Measurements from ENCODE around the gene MED12L. TPM values are rescaled to one million over a fixed set of nuclear protein-coding genes. Genes with fewer than 3 reads are reported as not detected.

Gene MED12L
- total RNA-seq, 6 donors from 2014 or later = 0.27 to 1.5 (median 0.31) TPM; not detected in 2

GRCh38 chr3:151452841-151453240 lies 367.4 kb downstream of the MED12L start:
- ATAC-seq (ENCODE audit: low FRiP score in 2 of 2) (peak in 1 of 2 donors; percentile 61), DNase-seq (peak in 1 of 2 donors; percentile 31)
- H3K4me3 ChIP-seq = no peak overlapping the region
- no peak overlapping the region for H3K27ac ChIP-seq
- no peaks in the 10 kb centered on the region for H3K27me3 ChIP-seq
- H3K4me1 ChIP-seq = no peaks in the 10 kb centered on the region
- WGBS, 2 donors = 31% methylated on average over 2 of the region's 2 CpGs
- no peaks in the 10 kb centered on the region for H3K9me3 ChIP-seq
- TF ChIP-seq EP300 (IDR thresholded peaks at IDR 0.05) = no peak
- TF ChIP-seq, protein P1, sequence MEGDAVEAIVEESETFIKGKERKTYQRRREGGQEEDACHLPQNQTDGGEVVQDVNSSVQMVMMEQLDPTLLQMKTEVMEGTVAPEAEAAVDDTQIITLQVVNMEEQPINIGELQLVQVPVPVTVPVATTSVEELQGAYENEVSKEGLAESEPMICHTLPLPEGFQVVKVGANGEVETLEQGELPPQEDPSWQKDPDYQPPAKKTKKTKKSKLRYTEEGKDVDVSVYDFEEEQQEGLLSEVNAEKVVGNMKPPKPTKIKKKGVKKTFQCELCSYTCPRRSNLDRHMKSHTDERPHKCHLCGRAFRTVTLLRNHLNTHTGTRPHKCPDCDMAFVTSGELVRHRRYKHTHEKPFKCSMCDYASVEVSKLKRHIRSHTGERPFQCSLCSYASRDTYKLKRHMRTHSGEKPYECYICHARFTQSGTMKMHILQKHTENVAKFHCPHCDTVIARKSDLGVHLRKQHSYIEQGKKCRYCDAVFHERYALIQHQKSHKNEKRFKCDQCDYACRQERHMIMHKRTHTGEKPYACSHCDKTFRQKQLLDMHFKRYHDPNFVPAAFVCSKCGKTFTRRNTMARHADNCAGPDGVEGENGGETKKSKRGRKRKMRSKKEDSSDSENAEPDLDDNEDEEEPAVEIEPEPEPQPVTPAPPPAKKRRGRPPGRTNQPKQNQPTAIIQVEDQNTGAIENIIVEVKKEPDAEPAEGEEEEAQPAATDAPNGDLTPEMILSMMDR (IDR thresholded peaks at IDR 0.05) = no peak
- TF ChIP-seq POLR2AphosphoS5 (IDR thresholded peaks at IDR 0.05) = no peak
- H3K36me3 ChIP-seq = peaks cover 0 to 4% (median 0%) of the 10 kb centered on the region in 4 donors

DNA sequence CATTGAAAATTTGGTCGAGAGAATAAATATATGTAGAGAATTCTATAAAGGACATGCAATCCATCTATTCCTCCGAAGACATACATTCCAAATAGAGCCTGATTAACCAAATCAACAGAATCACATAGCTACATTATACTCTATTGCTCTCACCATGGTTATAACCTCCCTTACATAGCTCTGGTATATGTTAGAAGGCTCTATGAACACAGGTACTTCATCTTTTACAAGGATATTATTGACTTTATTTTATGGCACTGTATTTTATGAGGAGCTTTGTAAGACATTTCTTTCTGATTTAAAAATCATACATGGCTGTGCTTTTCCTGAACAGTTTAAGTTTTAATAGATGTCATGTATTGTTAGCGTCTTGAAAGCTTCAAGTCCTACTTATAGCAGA lies 370.6 kb downstream of the MED12L start:
- no peaks in the 10 kb centered on the region for H3K9me3 ChIP-seq
- no peak overlapping the region for H3K4me3 ChIP-seq
- ATAC-seq (ENCODE audit: low FRiP score in 2 of 2) (no peak), DNase-seq (no peak)
- H3K27me3 ChIP-seq = no peaks in the 10 kb centered on the region
- no peak overlapping the region for H3K27ac ChIP-seq
- WGBS, 2 donors = 86 to 93% methylated on average over 3 of the region's 3 CpGs
- H3K4me1 ChIP-seq = peaks cover 0 to 6% (median 2%) of the 10 kb centered on the region in 4 donors
- H3K36me3 ChIP-seq = no peaks in the 10 kb centered on the region
- TF ChIP-seq POLR2AphosphoS5 (IDR thresholded peaks at IDR 0.05) (no peak), EP300 (IDR thresholded peaks at IDR 0.05) (no peak), POLR2A (IDR thresholded peaks at IDR 0.05) (no peak)
- TF ChIP-seq, protein P1 (IDR thresholded peaks at IDR 0.05) = no peak

DNA sequence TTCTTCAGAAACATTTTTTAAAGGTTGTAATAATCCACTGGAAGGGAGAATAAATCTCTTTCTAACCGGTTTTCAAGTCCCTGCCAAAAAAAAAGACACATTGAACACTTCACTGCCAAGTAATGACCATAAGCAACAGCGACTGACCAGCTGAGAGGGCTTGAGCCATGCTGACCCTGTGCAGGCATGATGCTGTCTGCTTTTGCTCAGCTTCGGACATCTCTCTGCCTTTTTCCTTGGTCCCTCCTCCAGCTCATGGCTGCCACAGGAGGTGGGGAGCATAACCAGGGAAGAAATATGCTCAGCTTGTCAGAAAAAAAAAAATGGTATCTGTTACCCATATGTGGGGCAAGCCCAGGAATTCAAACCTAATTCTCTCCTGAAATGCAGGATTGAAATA lies 373.9 kb downstream of the MED12L start:
- peak in 1 of 2 donors; percentile 41 for ATAC-seq (ENCODE audit: low FRiP score in 2 of 2)

DNA sequence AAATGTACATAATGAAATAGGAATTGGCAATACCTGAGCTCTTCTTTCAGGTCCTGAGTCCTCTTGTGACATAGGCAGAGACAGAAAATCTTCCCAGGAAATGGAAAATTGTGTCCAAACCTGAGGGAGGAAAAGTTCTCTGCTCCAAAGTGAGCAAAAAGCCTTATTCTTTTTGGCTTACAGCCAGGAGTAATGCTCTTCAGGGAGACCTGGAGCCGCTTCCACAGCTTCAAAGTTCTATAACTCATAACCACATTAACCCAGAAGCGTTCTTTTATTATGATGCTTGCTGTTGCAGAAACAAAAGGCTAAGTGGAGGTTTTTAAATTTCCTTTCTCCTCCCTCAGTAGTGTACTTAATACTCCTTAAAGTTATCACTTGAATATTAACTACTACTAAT lies 374.8 kb downstream of the MED12L start:
- peak overlapping the region in 3 of 4 donors; percentile 43 to 55 (median 49) for H3K4me3 ChIP-seq
- ATAC-seq (ENCODE audit: low FRiP score in 2 of 2) (no peak), DNase-seq (no peak)
- no peaks in the 10 kb centered on the region for H3K36me3 ChIP-seq
- H3K27ac ChIP-seq = peak overlapping the region in 2 of 4 donors; percentile 5 to 73
- no peaks in the 10 kb centered on the region for H3K9me3 ChIP-seq
- peaks cover 0 to 11% (median 2%) of the 10 kb centered on the region in 4 donors for H3K4me1 ChIP-seq
- 51 to 56% methylated on average over 2 of the region's 2 CpGs for WGBS, 2 donors
- no peaks in the 10 kb centered on the region for H3K27me3 ChIP-seq
- TF ChIP-seq POLR2AphosphoS5 (IDR thresholded peaks at IDR 0.05) = no peak
- TF ChIP-seq, protein P1 (IDR thresholded peaks at IDR 0.05) = no peak
- no peak for TF ChIP-seq POLR2A (IDR thresholded peaks at IDR 0.05)
- TF ChIP-seq EP300 (IDR thresholded peaks at IDR 0.05) = no peak

More for the DNA sequence above, 373.9 kb downstream of the MED12L start:
- Histone ChIP-seq H3K36me3 (no peaks in the 10 kb centered on the region), H3K4me3 (peak overlapping the region in 2 of 4 donors; percentile 49 to 55), H3K27me3 (no peaks in the 10 kb centered on the region), H3K4me1 (peaks cover 0 to 11% (median 2%) of the 10 kb centered on the region in 4 donors), H3K27ac (no peak overlapping the region), H3K9me3 (no peaks in the 10 kb centered on the region)
- 44 to 56% methylated on average over 3 of the region's 3 CpGs for WGBS, 2 donors
- TF ChIP-seq, protein P1 (IDR thresholded peaks at IDR 0.05) = no peak
- TF ChIP-seq POLR2AphosphoS5 (IDR thresholded peaks at IDR 0.05) (no peak), POLR2A (IDR thresholded peaks at IDR 0.05) (no peak), EP300 (IDR thresholded peaks at IDR 0.05) (no peak)
- DNase-seq = no peak

Measured in upper lobe of left lung (tissue), 6 donors.